Mammary epithelial cell (primary cell): ENCODE data around the gene PHC1.

Experiments used
- EZH2 ChIP-seq: IDR thresholded peaks from 2 replicates; pipeline ENCODE4 v1.6.1; 2012; ENCODE audit warnings: low read length, inconsistent platforms, borderline replicate concordance
- TF ChIP-seq, protein P1 (sequence below), 2 donors: IDR thresholded peaks in 1 of 2; conservative IDR thresholded peaks in 1 of 2; 2 replicates each; pipeline ENCODE4 v1.5.1; 2011 to 2012; ENCODE audit warnings: inconsistent platforms in 2 of 2, low read length in 2 of 2, mild to moderate bottlenecking in 2 of 2, control low read depth in 1 of 2, low read depth in 1 of 2; ENCODE audit not compliant: insufficient read depth in 1 of 2; ENCODE audit errors: extremely low read depth in 1 of 2

DNA sequence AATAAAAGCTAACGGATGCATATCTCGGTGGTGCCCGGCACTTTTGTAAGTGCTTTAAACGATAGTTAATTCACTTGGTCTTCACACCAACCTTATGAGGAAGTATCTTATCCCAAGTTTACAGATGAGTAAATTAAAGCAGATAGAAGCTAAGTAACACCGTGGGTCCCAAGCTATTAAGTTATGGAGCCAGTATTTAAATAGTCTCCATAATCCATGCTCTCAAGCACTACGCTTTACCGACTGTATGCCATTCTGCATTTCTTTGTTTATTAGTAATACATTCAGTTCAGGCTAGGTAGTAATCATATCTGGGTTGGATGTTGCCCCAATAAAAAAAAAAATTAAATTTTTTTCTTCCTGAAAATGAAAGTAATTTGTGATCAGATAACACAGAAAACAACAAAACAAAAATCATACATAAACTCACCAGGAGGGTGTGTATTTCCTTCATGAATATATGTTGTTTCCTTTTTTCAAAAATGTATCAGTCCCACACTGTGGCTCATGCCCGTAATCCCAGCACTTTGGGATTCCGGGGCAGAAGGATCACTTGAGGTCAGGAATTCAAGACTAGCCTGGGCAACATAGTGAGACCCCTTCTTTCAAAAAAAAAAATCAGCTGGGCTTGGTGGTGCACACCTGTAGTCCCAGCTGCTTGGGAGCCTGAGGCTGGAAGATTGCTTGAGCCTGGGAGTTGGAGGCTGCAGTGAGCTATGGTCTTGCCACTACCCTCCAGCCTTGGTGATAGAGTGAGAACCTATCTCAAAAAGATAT, 36.6 kb downstream of the PHC1 start:
- TF ChIP-seq, protein P1, sequence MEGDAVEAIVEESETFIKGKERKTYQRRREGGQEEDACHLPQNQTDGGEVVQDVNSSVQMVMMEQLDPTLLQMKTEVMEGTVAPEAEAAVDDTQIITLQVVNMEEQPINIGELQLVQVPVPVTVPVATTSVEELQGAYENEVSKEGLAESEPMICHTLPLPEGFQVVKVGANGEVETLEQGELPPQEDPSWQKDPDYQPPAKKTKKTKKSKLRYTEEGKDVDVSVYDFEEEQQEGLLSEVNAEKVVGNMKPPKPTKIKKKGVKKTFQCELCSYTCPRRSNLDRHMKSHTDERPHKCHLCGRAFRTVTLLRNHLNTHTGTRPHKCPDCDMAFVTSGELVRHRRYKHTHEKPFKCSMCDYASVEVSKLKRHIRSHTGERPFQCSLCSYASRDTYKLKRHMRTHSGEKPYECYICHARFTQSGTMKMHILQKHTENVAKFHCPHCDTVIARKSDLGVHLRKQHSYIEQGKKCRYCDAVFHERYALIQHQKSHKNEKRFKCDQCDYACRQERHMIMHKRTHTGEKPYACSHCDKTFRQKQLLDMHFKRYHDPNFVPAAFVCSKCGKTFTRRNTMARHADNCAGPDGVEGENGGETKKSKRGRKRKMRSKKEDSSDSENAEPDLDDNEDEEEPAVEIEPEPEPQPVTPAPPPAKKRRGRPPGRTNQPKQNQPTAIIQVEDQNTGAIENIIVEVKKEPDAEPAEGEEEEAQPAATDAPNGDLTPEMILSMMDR (conservative IDR thresholded peaks at IDR 0.05 in 1 of 2, IDR thresholded peaks at IDR 0.05 in 1 of 2; ENCODE audit: extremely low read depth in 1 of 2, insufficient read depth in 1 of 2, low read depth in 1 of 2, low read length in 2 of 2) = no peak
- TF ChIP-seq EZH2 = no peak
